ENCODE data around the gene CTU2. TPM values are rescaled to one million over a fixed set of nuclear protein-coding genes. Genes with fewer than 3 reads are reported as not detected.

Gene CTU2
- total RNA-seq, 1 donor from 2014 or later, result 27.1 TPM

- H3K4me3 Mint-ChIP-seq, result no peak overlapping the region
- H3K27ac Mint-ChIP-seq, result no peak overlapping the region
- H3K4me1 Mint-ChIP-seq (ENCODE audit: unreplicated experiment), result no peaks in the 10 kb centered on the region
- H3K9me3 Mint-ChIP-seq, result no peaks in the 10 kb centered on the region
- no peaks in the 10 kb centered on the region for H3K36me3 Mint-ChIP-seq
- TF ChIP-seq, protein P1, sequence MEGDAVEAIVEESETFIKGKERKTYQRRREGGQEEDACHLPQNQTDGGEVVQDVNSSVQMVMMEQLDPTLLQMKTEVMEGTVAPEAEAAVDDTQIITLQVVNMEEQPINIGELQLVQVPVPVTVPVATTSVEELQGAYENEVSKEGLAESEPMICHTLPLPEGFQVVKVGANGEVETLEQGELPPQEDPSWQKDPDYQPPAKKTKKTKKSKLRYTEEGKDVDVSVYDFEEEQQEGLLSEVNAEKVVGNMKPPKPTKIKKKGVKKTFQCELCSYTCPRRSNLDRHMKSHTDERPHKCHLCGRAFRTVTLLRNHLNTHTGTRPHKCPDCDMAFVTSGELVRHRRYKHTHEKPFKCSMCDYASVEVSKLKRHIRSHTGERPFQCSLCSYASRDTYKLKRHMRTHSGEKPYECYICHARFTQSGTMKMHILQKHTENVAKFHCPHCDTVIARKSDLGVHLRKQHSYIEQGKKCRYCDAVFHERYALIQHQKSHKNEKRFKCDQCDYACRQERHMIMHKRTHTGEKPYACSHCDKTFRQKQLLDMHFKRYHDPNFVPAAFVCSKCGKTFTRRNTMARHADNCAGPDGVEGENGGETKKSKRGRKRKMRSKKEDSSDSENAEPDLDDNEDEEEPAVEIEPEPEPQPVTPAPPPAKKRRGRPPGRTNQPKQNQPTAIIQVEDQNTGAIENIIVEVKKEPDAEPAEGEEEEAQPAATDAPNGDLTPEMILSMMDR (conservative IDR thresholded peaks at IDR 0.05), result no peak
- DNase-seq (ENCODE audit: extremely low spot score, unreplicated experiment), result no peak
- H3K27me3 Mint-ChIP-seq, result no peaks in the 10 kb centered on the region
Measured at GRCh38 chr16:88739977-88740726, 33.8 kb downstream of the CTU2 start.

DNA sequence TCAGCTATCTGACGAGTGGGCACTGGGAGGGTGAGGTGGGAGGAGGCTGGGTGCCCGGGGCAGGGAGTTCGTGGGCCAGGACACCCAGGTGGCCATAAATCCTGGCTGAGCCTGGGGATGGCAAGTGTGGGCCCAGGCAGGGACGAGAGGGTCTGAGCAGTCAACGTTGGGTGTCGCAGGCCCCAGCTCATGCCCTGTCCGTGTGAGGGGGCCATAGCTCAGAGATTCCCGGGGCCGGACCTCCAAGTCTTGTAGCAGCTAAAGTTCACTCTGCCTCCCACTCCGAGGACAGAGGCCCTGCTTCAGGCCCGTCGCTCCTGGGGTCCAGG, 34.4 kb downstream of the CTU2 start:
- no peaks in the 10 kb centered on the region for H3K9me3 Mint-ChIP-seq
- no peak overlapping the region for H3K27ac Mint-ChIP-seq
- TF ChIP-seq, protein P1 (conservative IDR thresholded peaks at IDR 0.05), result no peak
- no peaks in the 10 kb centered on the region for H3K4me1 Mint-ChIP-seq (ENCODE audit: unreplicated experiment)
- no peak for DNase-seq (ENCODE audit: extremely low spot score, unreplicated experiment)
- H3K36me3 Mint-ChIP-seq, result no peaks in the 10 kb centered on the region
- H3K27me3 Mint-ChIP-seq, result no peaks in the 10 kb centered on the region
- H3K4me3 Mint-ChIP-seq, result no peak overlapping the region

GRCh38 chr16:88741368-88741767, 35.1 kb downstream of the CTU2 start:
- no peak overlapping the region for H3K4me3 Mint-ChIP-seq
- H3K27ac Mint-ChIP-seq, result peak overlapping the region; percentile 64
- no peaks in the 10 kb centered on the region for H3K4me1 Mint-ChIP-seq (ENCODE audit: unreplicated experiment)
- TF ChIP-seq, protein P1 (conservative IDR thresholded peaks at IDR 0.05), result no peak
- H3K27me3 Mint-ChIP-seq, result no peaks in the 10 kb centered on the region
- H3K36me3 Mint-ChIP-seq, result no peaks in the 10 kb centered on the region
- no peaks in the 10 kb centered on the region for H3K9me3 Mint-ChIP-seq
- DNase-seq (ENCODE audit: extremely low spot score, unreplicated experiment), result no peak

DNA sequence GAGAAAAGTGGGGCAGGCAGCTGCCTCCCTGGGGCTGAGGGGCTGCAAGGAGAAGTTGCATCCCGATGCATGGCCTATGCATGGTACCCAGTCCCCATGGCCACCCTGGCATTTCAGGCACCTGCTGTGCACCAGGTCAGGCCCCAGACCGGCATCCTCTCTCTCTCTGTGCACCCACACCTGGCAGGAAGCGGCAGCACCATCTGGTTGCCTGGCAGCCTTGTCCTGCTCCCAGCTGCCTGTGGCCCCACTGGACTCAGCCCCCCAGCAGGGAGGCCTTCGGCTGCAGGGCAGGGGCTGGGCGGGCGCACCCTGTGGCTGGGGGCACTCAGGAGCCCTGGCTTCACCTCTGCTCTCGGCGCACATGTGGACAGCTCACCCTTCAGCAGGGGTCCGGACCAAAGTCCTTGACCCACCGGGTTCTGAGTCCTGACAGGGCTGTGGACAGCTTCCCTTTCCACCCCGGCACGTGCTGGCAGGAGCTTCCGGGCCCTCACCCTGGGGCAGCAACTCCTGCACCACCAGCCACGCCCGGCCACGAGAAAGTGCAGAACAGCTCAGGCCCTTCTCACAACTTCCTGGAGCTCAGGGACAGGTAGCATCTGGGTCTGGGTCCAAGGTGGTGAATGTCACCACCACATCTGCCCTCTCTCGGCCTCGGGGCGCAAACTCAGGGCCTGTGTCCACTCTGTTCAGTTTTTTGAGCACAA, 36.7 kb downstream of the CTU2 start:
- TF ChIP-seq, protein P1 (conservative IDR thresholded peaks at IDR 0.05), result no peak
- H3K27me3 Mint-ChIP-seq, result no peaks in the 10 kb centered on the region
- no peaks in the 10 kb centered on the region for H3K4me1 Mint-ChIP-seq (ENCODE audit: unreplicated experiment)
- H3K4me3 Mint-ChIP-seq, result no peak overlapping the region
- no peaks in the 10 kb centered on the region for H3K9me3 Mint-ChIP-seq
- no peaks in the 10 kb centered on the region for H3K36me3 Mint-ChIP-seq
- no peak for DNase-seq (ENCODE audit: extremely low spot score, unreplicated experiment)
- H3K27ac Mint-ChIP-seq, result no peak overlapping the region

DNA sequence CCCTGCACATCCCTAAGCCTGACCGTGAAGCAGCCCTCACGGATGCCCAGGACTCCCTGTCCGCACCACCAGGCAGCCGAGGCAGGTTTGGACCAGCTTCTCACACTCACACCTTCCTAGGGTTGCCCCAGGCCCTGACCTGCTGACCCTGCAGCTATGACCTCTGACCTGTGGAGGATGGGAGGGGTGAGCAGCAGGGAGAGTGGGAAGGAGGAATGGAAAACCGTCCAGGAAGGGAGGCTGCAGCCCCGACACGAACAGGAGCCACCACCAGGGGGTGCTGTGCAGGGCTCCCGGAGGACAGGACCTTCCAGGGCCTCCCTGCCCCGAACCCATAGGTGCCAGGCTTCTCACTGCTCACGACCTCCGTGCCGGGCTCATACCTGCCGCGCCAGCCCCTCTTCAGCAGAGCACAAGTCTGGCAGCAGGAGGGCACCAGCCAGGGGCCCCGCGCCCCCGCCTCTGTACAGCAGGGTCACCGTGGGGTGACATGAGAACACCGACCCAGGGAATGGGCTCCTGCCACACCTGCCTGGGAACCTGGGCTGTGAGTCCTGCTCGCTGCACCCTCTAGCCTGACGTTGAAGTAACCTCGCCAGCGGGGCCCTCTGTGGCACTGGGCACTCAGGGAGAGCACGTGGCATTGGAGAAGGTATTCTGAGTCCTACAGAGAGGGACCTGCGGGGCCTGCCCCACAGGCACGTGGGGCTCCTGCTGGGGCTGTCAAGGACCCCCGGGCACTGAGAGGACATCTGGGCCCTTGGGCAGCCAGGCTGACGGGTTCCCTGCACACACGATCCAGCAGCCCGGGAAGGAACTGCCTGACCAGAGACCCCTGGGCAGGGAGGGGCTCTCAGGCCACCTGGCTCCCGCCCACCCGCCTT, 37.6 kb downstream of the CTU2 start:
- Mint-ChIP-seq H3K27ac (no peak overlapping the region), H3K4me1 (ENCODE audit: unreplicated experiment) (no peaks in the 10 kb centered on the region), H3K27me3 (no peaks in the 10 kb centered on the region), H3K36me3 (no peaks in the 10 kb centered on the region), H3K4me3 (no peak overlapping the region), H3K9me3 (no peaks in the 10 kb centered on the region)
- DNase-seq (ENCODE audit: extremely low spot score, unreplicated experiment), result peak; percentile 87
- TF ChIP-seq, protein P1 (conservative IDR thresholded peaks at IDR 0.05), result peak; percentile 92
